Left colon (tissue), 2 donors: ENCODE results near the gene UBE2H. TPM values are rescaled to one million over a fixed set of nuclear protein-coding genes. Genes with fewer than 3 reads are reported as not detected.
"Not testable (repeated sequence)": the region's sequence is repeated elsewhere in the genome, so short reads cannot be mapped to it uniquely, and the experiment has no call there.

ENCODE experiments used
- ATAC-seq: fragments of 200-7000 bp; cut with Tn5 transposase; one replicate; pipeline ENCODE4 v1.9.1; 2020; ENCODE audit warnings: mild to moderate bottlenecking, moderate library complexity
- DNase-seq, 2 donors: peaks; one replicate each; pipeline ENCODE4 v3.0.0-alpha.2; 2020
- intact Hi-C, 2 donors: fragments of 100-400 bp; cut with DNase I in 1 of 2; cut with micrococcal nuclease in 1 of 2; formaldehyde crosslinking; loops; one replicate each; pipeline versions ENCODE4 v1.11.2 to v1.14.0; 2022; cut with DNase I, micrococcal nuclease
- total RNA-seq, 2 donors: library from RNA; stranded (reverse); fragmentation: NEBNext Ultra II Directional; extraction: Animal tissue kit (Norgen Biotek cat#: 25700); gene quantifications; one replicate each; pipeline ENCODE4 v1.2.1, GENCODE V29; 2021
- donor health status: DM: no; HTN: no; CAD: no.
- donor health status: DM: yes; HTN: yes; CAD: no.

UBE2H gene
- total RNA-seq, 2 donors from 2014 or later: 32.2 to 49.1 TPM

DNA sequence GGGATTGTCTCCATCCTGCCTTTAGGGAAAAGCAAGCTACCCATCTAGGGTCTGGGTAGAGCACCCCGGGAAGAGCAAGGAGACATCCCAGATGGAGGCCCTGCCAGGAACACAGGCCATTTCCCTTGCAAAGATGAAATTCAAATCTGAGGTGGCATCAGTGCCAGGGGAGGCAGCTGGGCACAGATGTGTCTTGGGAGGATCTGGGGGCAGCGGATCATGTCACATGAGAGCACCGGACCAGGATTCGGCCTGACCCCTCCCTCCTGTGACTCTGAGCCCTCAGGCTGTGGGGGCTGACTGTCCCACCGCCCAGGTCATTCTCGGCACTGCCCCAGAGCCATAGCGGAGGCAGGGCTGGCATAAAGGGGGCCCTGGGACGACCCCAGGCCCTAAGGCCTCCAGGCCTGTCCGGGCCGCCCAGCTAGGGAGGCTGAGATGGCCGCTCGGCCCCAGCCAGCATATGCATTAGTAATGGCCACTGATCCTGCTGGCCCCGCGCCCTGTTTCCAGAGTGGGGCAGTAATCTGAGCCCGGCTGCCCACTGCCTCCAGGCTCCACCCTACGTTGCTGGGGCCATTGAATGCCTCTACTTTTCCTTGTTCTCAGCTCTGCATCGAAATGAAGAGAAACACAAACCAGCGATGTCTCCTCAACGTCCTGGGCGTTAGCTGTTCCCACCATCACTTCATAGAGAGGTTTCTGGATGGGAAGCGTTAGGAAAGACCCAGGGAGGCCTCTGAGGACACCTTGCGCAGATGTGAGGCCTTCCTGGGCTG lies 148.5 kb downstream of the UBE2H start:
- ATAC-seq: no peak
- intact Hi-C loops: no loop called here
- DNase-seq: no peak

DNA sequence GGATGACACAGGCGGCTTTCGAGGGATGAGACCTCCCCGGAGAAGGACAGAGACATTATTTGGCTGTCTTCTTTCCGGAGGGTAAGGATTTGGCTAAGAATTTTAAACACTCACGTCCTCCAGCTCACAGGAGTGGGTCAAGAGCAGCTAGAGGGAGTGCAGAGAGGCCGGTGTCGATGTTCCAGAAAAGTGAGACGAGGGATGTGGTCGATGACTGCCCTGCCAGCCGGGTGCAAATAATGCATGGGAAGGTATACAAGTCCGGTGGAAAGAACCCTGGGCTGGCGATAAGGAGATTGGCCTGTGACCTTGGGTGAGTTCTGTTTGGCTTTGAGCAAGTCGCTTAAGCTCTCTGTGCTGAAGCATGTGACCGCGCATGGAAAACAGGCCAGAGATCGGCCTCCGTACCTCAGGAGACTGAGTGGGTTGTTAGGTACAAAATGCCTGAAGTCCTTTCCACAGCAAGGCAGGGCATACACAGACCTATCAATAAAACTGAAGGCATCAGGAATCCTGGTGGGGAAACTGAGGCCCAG lies 149.1 kb downstream of the UBE2H start:
- intact Hi-C loops: no loop called here
- DNase-seq: no peak
- no peak for ATAC-seq

DNA sequence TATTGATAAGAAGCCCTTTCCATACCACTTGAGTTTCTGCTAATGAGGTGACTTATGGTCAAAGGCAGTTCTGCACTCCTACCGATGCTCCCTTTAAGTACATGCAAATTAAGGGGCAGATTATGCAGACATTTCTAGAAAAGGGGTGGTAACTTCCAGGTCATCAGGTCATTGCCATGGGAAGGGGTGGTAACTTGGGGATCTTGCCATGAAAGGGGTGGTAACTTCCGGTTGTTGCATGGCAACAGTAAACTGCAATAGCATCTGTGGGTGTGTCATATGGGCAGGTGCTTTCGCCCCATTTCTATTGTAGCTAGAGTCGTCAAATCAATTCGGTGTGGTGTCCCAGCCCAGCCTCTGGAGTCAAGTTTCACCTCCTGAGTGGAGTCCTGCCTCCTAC lies 150.9 kb downstream of the UBE2H start:
- DNase-seq (no peak), ATAC-seq (no peak)
- intact Hi-C loops: no loop called here

DNA sequence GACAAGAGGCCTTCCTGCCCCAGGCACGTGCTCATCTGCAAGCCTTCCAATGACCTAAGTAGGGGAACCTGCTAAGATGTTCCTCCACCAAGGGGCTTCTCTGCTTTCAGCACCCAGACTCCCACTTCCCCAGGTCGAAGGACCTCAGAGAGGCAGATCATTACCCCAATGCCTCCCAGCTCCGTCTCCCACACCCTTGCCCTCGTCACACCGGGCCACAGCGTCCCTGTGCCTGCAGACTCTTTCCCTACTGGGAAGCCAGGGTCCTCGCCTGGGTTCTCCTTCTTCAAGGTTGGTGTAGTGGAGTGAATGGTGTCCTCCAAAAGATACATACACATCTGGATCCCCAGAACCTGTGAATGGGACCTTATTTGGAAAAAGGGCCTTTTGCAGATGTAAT lies 151.9 kb downstream of the UBE2H start:
- intact Hi-C loops: no loop called here
- ATAC-seq: no peak

DNA sequence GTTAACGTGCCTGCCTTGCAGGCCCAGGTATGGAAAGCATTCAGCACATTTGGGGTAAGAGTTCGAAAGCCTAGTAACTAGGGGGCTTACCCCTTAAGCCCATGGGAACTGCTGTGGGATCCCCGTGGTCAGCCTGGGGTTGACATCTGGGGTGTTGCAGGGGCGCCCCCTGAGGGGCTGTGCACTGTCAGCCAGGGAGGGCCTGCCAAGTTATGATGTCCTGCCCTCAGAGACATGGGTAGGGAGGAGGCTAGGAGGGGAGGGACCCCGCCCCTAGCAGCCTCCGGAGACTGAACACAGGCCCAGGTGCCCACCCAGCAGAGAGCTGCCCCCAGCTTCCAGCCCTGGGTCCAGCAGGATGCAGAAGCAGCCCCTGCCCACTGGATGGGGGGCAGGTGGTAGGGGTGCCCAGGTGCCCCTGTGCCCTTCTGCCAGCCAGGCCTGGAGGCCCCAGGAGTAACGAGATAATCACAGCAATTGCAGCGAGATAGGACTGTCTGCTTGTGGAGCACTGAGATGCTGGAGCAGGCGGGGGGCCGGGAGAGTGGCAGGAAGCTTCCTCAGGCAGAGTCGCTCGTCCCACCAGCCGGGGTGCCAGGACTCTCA lies 153.3 kb downstream of the UBE2H start:
- no peak for ATAC-seq
- intact Hi-C loops: no loop called here

More for the DNA sequence above, 151.9 kb downstream of the UBE2H start:
- DNase-seq: no peak

DNA sequence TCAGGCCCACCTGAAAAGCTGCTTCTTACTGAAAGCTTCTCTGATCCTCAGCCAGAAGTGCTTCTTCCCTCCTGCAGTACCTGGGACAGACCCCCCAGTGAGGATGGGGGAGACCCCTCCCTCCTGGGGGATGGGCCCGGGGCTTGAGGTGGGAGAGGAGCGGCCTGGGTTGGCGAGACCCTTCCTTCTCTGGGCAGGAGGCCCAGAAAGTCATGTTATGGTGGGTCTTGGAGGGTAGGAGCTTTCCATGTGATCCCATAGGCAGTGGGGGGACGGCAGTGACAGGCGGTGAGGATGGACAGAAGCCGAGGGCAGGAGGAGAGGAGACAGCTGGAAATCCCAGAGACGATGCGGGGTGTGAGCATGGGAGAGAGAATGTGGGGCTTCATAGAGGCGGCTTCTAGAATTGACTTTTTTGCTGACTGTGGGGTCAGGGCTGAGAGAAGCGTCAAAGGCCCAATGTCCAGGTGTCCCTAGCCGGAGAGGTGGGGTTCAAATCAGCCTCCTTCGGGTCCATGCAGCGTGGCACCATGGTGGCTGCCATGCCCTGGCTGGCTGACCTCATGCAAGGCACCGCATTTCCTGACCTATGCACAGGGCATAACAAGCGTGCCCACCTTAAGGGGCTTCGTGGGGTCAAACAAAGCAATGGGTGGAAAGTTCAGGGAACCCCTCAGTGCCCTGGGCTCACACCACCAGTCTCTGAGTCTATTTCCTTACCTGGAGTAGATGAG lies 154.0 kb downstream of the UBE2H start:
- intact Hi-C loops: no loop called here
- ATAC-seq (no peak), DNase-seq (no peak)

More for the DNA sequence above, 153.3 kb downstream of the UBE2H start:
- no peak for DNase-seq

DNA sequence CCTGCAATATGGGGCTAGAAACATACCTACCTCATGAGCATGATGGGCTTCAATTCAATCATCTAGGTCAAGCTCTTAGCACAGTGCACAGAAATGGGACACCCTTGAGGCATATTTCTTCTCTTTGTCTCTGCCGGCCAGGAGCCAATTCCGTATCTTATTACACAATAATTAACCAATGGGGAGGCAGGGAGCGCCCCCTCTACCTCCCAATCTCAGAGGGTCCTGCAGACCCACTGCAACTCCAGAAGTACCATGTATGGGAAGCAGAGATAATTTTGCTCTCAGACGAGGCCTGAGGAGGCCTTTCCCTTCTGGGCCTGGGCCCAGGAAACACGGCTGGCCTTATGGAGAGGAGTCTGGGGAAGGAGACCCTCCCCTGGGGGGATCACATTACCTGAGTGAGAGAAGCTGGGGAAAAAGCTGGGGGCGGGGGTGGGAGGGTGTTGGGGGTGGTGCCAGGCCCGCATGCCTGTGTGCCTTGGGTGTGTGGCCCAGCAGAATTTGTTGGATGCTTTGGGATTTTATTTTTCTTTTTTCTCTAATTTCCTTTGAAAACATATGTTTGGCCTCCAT lies 155.5 kb downstream of the UBE2H start:
- ATAC-seq (no peak), DNase-seq (no peak)
- intact Hi-C loops: no loop called here

DNA sequence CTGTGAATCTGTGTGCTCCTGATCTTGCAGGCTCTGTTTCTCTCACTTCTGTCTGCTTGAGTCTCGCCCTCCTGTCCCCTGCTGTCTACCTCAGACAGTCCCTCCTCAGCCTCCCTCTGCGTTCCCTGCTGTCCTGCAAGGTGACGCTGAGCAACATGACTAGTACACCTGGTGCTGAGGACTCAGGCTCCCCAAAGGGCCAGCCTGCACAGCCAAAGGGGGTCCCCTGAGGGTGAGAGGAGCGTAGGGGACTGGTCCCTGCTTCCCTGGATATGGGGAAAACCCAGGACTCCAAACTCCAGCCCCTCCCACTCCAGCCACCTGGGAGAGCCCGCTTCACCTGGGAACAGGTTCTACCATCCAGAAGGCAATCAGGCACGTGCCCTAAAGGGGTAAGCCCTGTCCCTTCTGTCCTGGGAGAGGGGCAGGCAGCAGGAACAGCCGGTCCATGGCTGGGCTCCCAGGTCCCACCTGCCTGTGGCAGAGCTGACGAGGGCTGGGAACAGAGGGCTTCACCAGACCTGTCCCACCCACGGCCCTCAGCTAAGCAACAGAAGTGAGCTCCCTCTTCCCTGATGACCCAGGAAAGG lies 156.5 kb downstream of the UBE2H start:
- no peak for ATAC-seq
- no peak for DNase-seq
- intact Hi-C loops: no loop called here

DNA sequence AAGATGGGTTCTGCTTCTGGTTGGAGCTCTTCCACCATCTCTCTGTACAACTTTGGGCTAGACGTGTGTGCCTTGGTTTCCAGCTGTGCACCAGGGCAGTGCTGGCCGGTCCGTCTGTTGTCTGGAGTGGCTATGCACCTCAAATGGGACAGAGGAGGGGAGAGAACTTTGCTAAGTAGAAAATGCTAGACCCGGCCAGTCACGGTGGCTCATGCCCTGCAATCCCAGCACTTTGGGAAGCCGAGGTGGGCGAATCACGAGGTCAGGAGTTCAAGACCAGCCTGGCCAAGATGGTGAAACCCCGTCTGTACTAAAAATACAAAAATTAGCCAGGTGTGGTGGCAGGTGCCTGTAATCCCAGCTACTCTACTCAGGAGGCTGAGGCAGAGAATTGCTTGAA lies 158.3 kb downstream of the UBE2H start:
- ATAC-seq, DNase-seq, intact Hi-C loops: not testable (repeated sequence)

DNA sequence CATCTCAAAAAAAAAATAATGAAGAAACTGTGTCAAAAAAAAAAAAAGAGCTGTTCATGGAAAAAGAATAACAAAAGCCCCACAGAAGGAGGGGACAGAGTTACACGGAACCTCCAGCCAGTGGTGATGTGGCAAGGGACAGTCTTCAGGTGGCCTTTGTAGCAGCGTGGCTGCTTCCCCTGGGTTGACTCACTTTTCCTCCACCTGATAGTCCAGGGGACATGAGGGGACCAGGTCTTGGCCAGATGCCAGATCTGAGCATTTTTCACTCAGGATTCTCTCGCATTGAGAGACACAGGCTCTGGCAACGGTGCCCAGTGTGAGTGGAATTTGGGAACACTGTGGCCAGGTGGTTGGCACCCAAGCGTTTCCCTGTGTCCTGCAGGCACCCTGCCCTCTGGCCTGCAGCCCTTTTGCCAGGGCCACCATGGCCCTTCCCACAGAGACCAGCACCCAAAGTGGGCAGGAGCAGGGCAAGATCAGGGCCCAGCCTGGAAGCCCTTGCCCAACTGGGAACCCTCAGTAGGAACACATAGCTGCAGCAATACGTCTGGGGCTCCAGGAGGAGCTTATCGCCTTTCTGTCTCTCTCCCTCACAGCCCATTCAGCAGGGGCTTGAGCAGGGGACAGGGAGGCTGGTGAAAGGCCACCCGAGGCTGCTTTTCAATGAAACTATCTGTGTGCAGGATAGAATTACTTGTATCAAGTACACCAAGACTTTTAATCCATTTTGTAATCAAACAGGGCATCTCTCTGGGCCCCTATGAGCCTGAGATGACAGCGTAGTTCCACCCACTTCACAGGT lies 159.1 kb downstream of the UBE2H start:
- intact Hi-C loops: no loop called here
- no peak for DNase-seq
- ATAC-seq: no peak

DNA sequence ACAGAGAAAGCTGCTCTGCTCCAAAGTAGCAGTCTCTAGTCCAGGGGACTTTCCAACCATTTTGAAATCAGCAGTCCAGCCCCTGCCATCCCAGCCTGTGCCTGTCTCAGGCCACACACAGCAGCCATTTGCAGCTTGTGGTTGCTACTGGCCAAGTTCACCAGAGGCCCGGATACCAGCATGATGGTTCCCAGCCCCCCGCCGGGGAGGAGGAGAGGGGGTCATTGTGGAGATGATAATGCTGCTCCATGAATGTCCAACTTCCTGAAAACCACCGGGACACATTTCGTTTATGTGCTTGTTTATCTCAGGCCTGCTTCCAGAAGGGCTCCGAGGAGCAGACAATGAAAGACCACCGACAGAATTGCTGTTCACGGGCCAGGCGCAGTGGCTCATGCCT lies 160.0 kb downstream of the UBE2H start:
- intact Hi-C loops: no loop called here
- DNase-seq: no peak

DNA sequence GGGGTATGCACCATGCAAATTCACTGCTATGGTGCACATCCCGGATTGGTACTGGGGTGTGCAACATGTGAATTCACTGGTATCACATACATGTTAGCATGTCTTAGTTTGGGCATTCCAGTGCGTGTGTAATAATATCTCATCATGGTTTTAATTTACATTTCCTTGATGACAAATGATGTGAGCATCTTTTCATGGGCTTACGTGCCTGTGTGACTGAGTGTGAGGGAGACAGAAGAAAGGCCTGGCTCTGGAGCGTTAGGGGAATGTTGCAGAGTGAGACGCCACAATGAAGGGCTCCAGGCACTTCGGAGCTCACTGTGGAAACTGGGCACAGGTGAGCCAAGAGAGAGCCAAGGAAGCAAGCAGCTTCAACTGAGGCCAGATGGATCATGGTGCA lies 162.6 kb downstream of the UBE2H start:
- DNase-seq: no peak
- ATAC-seq: no peak
- intact Hi-C loops: no loop called here

More for the DNA sequence above, 160.0 kb downstream of the UBE2H start:
- ATAC-seq: no peak

DNA sequence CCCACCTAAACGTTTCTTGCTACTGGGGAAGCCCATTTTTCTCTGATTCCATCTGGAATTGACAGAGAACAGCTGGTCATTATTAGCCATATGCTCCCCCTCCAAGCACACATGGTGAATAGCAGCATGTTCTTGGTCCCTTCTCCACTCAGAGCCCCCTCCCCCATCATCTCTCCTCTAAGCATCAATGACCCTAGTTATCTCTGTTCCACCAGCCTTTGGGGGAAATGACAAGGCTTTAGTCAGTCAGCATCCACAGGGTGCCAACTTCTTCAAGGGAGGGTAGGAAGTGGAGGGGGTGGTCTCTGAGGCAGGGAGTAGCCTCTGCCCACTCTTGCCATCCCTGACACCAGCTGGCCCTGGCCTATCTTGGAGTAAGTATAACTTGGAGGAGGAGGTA lies 163.1 kb downstream of the UBE2H start:
- no peak for ATAC-seq
- intact Hi-C loops: no loop called here

DNA sequence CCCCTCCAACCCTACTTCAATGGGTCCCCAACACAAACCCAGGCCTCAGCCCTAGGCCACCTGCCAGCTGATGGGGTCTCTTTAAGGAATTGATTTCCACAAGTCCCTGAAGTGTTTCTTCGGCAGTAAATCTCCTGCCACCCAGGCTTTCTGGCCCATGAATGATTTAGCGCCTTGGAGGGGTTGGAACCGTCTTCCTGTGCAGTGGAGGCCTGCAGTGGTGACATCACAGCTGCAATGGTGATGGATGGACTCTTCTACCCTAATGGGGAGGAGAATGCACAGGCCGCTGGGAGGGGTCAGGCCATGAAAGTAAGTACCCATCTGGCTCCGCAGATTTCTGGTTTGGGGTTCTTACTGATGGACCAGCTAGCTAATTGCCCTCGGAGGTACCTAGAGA lies 163.8 kb downstream of the UBE2H start:
- ATAC-seq (no peak), DNase-seq (no peak)
- intact Hi-C loops: no loop called here

More for the DNA sequence above, 163.1 kb downstream of the UBE2H start:
- no peak for DNase-seq

DNA sequence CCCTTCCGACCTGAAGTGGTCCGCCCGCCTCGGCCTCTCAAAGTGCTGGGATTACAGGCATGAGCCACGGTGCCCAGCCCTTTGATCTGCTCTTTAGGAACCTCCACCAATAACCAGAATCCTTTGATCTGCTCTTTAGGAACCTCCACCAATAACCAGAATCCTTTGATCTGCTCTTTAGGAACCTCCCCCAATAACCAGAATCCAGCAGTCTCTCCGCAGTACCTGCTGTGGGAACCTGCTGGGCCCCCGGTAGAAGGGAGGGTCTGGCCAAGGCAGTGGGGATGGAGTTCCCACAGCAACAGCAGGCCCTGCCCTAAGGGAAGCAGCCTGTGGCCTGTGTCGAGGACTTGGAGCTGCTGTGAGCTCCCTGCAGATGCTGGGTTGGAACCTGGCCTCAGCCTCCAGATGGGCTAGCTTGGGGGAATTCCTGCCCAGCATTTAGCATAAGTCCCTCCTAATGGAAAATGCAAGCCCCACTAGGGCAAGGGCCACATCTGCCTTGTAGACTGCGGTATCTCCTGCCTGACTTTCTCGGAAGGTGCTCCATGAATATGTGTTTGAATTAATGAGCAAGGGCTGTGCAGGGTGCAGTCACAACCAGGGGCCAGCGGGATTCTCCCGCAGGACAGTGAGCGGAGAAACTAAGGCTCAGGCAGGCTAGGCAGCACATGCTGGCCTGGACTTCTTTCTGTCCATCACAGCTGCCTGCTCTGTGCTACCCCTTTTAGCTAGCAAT lies 165.8 kb downstream of the UBE2H start:
- intact Hi-C loops: no loop called here
- DNase-seq (no peak), ATAC-seq (no peak)

DNA sequence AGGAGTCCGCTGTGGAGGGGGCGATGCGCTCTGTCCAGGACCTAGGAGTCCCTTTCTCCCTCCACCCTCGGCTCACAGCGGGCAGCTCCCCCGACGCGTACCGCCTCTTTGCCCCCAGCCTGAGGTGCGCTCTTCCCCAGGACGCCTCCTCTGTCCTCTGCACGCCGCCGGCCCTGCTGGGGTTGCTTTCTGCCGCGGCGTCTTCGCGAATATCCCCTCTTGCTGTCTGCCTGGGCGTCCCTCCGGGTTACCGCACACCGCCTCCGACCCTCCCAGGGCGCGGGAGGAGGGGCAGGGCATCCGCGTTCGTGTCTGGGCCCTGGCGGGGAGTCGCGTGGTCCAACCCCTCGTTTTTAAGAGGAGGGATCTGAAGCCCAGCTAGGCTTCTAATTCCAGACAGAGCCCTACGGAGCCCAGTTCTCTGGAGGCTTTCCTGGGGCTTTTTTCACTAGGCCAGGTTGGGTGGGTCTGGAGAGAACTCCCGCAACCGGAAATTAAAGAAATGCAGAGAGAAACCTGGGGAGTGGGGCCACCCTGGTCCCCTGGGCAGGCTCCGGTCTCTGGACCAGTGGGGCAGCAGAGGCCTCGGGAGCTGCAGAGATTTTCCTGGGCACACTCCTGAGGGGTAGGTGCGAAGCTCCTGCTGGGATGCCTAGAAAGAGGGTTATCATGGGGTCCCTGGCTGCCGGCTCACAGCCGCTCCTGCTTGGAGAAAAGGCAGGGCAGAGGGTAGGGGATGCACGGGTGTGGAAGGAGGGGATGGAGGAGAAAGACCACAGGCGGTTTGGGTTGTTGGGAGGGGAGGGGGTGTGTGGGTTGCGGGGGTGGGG lies 166.9 kb downstream of the UBE2H start:
- DNase-seq (no peak), ATAC-seq (no peak)
- intact Hi-C loops: no loop called here
